Stimulated activated naive CD8-positive, alpha-beta T cell treated with anti-CD3 and anti-CD28 coated beads, Interleukin-15, Interleukin-2, amounts not matched to agents 100 ng/mL and 50 ng/mL, for 24 hours (primary cell): Measurements from ENCODE around the gene TMEM37.

ENCODE experiments used
- H3K27ac Mint-ChIP-seq: one replicate; pipeline ENCODE4 v1.8.0; 2021; ENCODE audit warnings: mild to moderate bottlenecking, mixed read lengths
- H3K27me3 Mint-ChIP-seq: one replicate; pipeline ENCODE4 v1.8.0; 2021; ENCODE audit warnings: mixed read lengths
- H3K36me3 Mint-ChIP-seq: one replicate; pipeline ENCODE4 v1.8.0; 2021; ENCODE audit warnings: low read depth, mixed read lengths
- H3K4me1 Mint-ChIP-seq: one replicate; pipeline ENCODE4 v1.8.0; 2021; ENCODE audit warnings: low read depth, mixed read lengths
- H3K4me3 Mint-ChIP-seq: one replicate; pipeline ENCODE4 v1.8.0; 2021; ENCODE audit warnings: mild to moderate bottlenecking, mixed read lengths
- H3K9me3 Mint-ChIP-seq: one replicate; pipeline ENCODE4 v1.8.0; 2021; ENCODE audit warnings: mixed read lengths

The TMEM37 gene

GRCh38 chr2:119435081-119435952 lies 3.7 kb downstream of the TMEM37 start:
- Mint-ChIP-seq H3K4me1 (peaks cover 11% of the 10 kb centered on the region), H3K9me3 (no peaks in the 10 kb centered on the region), H3K36me3 (no peaks in the 10 kb centered on the region), H3K27me3 (peaks cover 32% of the 10 kb centered on the region), H3K4me3 (no peak overlapping the region), H3K27ac (no peak overlapping the region)

DNA sequence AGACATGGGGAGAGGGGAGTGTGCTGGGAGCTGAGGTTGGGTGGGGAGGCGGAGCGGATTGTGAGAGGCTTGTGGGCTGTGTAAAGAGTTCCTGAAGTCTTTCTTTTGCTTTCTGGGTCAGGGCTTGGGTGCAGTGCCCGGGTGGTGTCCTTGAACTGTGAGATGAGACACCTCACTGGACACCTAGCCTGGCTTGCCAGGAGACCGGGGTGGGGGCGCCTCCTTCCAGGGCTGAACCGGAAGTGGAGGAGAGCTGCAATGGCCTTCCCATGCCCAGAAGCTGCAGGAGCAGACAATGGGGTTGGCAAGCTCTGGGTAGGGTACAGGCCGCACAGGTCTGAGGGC lies 4.3 kb downstream of the TMEM37 start:
- Mint-ChIP-seq H3K4me1 (peaks cover 9% of the 10 kb centered on the region), H3K36me3 (no peaks in the 10 kb centered on the region), H3K27ac (no peak overlapping the region), H3K27me3 (peaks cover 26% of the 10 kb centered on the region), H3K9me3 (no peaks in the 10 kb centered on the region), H3K4me3 (no peak overlapping the region)

DNA sequence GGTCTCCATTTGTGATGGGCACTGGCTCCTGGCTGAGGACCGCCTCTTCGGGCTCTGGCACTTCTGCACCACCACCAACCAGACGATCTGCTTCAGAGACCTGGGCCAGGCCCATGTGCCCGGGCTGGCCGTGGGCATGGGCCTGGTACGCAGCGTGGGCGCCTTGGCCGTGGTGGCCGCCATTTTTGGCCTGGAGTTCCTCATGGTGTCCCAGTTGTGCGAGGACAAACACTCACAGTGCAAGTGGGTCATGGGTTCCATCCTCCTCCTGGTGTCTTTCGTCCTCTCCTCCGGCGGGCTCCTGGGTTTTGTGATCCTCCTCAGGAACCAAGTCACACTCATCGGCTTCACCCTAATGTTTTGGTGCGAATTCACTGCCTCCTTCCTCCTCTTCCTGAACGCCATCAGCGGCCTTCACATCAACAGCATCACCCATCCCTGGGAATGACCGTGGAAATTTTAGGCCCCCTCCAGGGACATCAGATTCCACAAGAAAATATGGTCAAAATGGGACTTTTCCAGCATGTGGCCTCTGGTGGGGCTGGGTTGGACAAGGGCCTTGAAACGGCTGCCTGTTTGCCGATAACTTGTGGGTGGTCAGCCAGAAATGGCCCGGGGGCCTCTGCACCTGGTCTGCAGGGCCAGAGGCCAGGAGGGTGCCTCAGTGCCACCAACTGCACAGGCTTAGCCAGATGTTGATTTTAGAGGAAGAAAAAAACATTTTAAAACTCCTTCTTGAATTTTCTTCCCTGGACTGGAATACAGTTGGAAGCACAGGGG lies 5.5 kb downstream of the TMEM37 start:
- no peaks in the 10 kb centered on the region for H3K36me3 Mint-ChIP-seq
- no peak overlapping the region for H3K27ac Mint-ChIP-seq
- no peaks in the 10 kb centered on the region for H3K9me3 Mint-ChIP-seq
- peaks cover 3% of the 10 kb centered on the region for H3K4me1 Mint-ChIP-seq
- H3K27me3 Mint-ChIP-seq, result peaks cover 19% of the 10 kb centered on the region
- no peak overlapping the region for H3K4me3 Mint-ChIP-seq

DNA sequence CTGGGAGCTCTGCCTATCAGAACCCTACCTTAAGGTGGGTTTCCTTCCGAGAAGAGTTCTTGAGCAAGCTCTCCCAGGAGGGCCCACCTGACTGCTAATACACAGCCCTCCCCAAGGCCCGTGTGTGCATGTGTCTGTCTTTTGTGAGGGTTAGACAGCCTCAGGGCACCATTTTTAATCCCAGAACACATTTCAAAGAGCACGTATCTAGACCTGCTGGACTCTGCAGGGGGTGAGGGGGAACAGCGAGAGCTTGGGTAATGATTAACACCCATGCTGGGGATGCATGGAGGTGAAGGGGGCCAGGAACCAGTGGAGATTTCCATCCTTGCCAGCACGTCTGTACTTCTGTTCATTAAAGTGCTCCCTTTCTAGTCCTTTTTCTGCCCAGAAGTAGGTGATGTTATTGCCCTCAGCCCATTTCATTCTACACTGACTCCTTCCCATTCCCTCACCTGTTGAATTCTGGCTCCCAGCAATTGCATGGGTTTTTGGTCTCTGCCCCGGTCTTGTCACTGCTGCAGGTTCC lies 6.5 kb downstream of the TMEM37 start:
- Mint-ChIP-seq H3K4me3 (no peak overlapping the region), H3K4me1 (no peaks in the 10 kb centered on the region), H3K9me3 (no peaks in the 10 kb centered on the region), H3K27ac (no peak overlapping the region), H3K27me3 (peaks cover 9% of the 10 kb centered on the region), H3K36me3 (no peaks in the 10 kb centered on the region)

DNA sequence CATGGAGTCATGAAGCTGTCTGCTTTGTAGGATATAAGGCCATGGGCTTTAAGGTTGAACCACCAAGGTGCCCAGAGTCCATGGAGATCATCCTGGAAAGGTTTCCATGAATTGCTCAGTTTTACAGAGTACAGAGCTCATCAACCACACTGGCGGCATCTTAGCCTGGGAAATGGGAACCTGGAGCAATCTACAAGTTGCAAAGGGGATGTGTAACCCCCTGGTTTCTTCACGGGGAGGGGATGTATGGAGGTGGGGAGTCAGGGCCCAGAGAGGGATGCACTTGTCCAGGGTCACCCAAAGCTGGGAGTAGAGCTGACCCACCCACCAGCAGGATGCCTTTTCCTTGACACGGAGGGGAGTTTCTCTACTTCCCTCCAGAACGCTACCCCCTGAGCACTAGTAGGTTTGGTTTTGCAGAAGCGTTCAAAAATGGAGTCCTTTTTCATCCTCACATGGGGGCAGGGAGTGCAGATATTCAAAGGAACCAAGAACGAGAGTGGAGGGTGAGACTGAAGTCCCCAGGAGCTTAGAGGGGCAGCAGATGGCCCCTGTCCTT lies 7.2 kb downstream of the TMEM37 start:
- H3K4me1 Mint-ChIP-seq, result no peaks in the 10 kb centered on the region
- H3K27me3 Mint-ChIP-seq, result peaks cover 5% of the 10 kb centered on the region
- no peak overlapping the region for H3K27ac Mint-ChIP-seq
- no peaks in the 10 kb centered on the region for H3K36me3 Mint-ChIP-seq
- H3K9me3 Mint-ChIP-seq, result no peaks in the 10 kb centered on the region
- no peak overlapping the region for H3K4me3 Mint-ChIP-seq

DNA sequence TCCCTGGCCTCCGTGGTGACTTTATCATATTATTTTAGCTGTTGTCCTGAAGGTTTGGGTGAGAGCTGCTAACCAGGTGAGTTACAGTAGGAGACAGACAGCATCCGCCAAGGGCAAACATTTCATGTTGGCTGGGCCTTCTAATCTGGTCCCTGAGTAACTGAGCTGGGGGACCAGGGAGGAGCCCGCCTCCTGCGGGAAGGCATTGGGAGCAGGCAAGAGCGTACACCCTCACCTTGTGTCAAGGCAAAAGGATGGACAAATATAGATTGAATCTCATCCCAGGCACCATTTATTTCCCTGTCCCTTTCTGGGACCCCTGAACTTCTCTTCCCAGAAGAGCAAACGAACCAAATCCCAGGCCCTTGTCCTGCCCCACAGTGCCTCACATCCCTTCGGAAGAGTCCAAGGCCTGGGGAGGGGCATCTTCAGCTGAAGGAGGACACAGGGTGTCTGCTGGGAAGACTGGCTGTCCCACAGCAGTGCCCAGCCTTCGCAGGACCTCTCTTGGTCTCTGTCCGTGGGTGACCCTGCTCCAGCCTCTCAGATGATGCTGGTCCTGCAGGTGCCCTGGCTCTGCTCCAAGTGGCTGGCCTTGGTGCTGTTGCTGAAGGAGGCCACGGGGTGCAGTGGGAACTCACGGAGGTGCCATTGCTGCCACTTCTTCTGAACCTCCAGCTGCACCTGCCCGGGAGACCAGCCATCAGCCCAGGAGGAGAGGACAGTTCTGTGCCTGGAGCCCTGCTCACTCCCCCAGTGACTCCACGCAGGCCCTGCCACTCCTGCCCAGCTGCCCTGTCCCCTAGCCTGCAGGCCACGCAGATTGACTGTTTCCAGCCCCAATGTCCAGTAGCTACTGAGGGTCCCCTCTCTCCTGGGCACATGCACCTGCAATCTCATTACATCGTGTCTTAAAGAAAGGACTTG lies 8.2 kb downstream of the TMEM37 start:
- Mint-ChIP-seq H3K4me1 (no peaks in the 10 kb centered on the region), H3K4me3 (no peak overlapping the region), H3K27me3 (no peaks in the 10 kb centered on the region), H3K36me3 (no peaks in the 10 kb centered on the region), H3K9me3 (no peaks in the 10 kb centered on the region), H3K27ac (no peak overlapping the region)

- Mint-ChIP-seq H3K4me1 (no peaks in the 10 kb centered on the region), H3K9me3 (no peaks in the 10 kb centered on the region), H3K27me3 (no peaks in the 10 kb centered on the region), H3K27ac (no peak overlapping the region), H3K36me3 (no peaks in the 10 kb centered on the region), H3K4me3 (no peak overlapping the region)
These were observed 8.8 kb downstream of the TMEM37 start for GRCh38 chr2:119440501-119440870.

GRCh38 chr2:119440873-119441272 lies 9.2 kb downstream of the TMEM37 start:
- H3K36me3 Mint-ChIP-seq, result no peaks in the 10 kb centered on the region
- H3K9me3 Mint-ChIP-seq, result no peaks in the 10 kb centered on the region
- H3K4me3 Mint-ChIP-seq, result no peak overlapping the region
- no peaks in the 10 kb centered on the region for H3K4me1 Mint-ChIP-seq
- no peaks in the 10 kb centered on the region for H3K27me3 Mint-ChIP-seq
- H3K27ac Mint-ChIP-seq, result no peak overlapping the region

DNA sequence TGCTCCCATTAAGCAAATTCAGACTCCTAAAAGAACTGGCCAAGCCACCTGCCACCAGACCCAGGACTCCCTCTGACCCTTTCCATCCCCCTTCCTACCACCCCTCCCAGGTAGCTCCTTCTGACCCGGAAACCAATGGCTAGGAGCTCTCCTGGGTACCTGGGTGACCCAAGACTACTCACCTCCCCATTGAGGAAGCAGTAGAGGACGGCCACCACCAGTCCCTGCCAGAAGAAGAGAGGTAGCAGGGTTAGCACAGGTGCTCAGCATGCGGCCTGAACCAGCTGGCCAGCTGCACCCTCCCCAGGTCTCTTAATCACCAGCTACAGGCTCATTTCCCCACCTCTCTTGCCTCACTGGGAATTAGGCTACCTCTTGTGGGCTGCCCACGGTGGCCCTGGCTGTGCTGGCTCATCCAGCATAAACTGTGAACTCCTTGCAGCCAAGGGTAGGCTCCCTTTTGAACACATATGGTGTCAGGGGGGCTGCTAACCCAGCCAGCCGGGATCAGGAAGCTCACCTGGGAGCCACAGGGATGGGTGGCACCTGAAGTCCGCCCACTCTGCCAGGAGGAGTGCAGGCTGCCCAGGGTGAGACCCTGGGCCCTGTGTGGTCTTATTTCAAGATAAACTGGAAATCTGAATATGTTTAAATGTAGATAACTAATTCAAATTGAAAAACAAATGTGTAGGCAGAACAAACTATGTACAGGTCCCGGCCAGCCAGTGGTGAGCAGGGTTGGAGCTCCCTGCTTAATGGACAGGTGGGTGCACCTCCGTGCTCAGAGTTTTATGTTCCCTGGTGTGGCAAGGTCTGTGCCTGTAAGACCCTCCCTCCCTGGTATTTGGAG lies 9.9 kb downstream of the TMEM37 start:
- H3K27ac Mint-ChIP-seq, result no peak overlapping the region
- H3K36me3 Mint-ChIP-seq, result no peaks in the 10 kb centered on the region
- no peaks in the 10 kb centered on the region for H3K9me3 Mint-ChIP-seq
- H3K4me3 Mint-ChIP-seq, result no peak overlapping the region
- no peaks in the 10 kb centered on the region for H3K4me1 Mint-ChIP-seq
- no peaks in the 10 kb centered on the region for H3K27me3 Mint-ChIP-seq

DNA sequence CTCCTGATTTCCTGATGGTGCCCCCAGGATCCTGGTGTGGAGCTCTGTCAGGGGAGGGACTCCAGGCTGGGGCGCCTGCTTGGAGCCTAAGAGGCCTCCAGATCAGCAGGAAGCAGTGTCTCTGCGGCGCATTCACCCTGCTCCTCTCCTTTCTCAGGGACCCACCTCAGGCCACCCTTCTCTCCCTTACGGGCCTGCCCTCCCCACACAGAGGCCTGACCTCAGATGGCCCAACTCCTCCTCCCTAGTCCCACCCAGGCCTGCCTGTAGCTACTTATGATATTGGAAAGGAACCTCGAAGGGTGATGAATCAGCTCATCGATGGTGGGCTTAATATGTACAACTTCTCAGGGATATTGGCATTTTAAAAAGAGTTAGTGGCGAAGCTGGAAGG lies 10.6 kb downstream of the TMEM37 start:
- H3K27ac Mint-ChIP-seq, result no peak overlapping the region
- no peaks in the 10 kb centered on the region for H3K9me3 Mint-ChIP-seq
- H3K4me3 Mint-ChIP-seq, result no peak overlapping the region
- H3K36me3 Mint-ChIP-seq, result no peaks in the 10 kb centered on the region
- H3K27me3 Mint-ChIP-seq, result peaks cover 4% of the 10 kb centered on the region
- no peaks in the 10 kb centered on the region for H3K4me1 Mint-ChIP-seq

DNA sequence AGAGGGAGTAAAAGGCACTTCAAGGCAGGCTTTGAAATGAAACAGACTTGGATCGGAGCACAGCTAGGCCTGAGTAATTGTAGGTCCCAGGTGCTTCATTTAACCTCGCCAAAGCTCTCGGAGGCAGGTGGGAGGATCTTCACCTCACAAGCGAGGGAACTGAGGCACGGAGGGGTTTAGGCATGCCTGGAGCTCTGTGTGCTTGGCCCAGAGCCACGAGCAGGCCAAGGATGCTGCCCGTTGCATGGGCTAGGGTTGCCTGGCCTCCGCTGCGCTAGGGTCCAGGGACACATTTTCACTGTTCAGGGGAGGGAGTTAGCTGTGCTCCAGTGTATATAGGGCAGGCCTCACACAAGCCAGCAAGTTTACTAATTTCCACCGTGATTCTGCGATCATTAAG lies 11.2 kb downstream of the TMEM37 start:
- Mint-ChIP-seq H3K4me3 (no peak overlapping the region), H3K27ac (no peak overlapping the region), H3K9me3 (no peaks in the 10 kb centered on the region), H3K36me3 (no peaks in the 10 kb centered on the region), H3K27me3 (peaks cover 6% of the 10 kb centered on the region), H3K4me1 (no peaks in the 10 kb centered on the region)

GRCh38 chr2:119446037-119446436 lies 14.4 kb downstream of the TMEM37 start:
- H3K27ac Mint-ChIP-seq, result no peak overlapping the region

GRCh38 chr2:119448427-119449141 lies 16.9 kb downstream of the TMEM37 start:
- no peaks in the 10 kb centered on the region for H3K4me1 Mint-ChIP-seq
- no peak overlapping the region for H3K4me3 Mint-ChIP-seq
- no peaks in the 10 kb centered on the region for H3K9me3 Mint-ChIP-seq
- H3K27me3 Mint-ChIP-seq, result peaks cover 17% of the 10 kb centered on the region
- no peak overlapping the region for H3K27ac Mint-ChIP-seq
- H3K36me3 Mint-ChIP-seq, result no peaks in the 10 kb centered on the region

More at GRCh38 chr2:119446037-119446436, 14.4 kb downstream of the TMEM37 start:
- peaks cover 17% of the 10 kb centered on the region for H3K27me3 Mint-ChIP-seq
- H3K4me3 Mint-ChIP-seq, result no peak overlapping the region
- H3K36me3 Mint-ChIP-seq, result no peaks in the 10 kb centered on the region
- H3K9me3 Mint-ChIP-seq, result no peaks in the 10 kb centered on the region
- no peaks in the 10 kb centered on the region for H3K4me1 Mint-ChIP-seq
